Kidney (tissue), 22 donors: Measurements from ENCODE around the gene DNASE1L1. TPM values are rescaled to one million over a fixed set of nuclear protein-coding genes. Genes with fewer than 3 reads are reported as not detected.
A peak's percentile ranks its signal among the peaks of the same experiment; 100 is the strongest.

Source experiments
- DNase-seq, 5 donors: peaks; one replicate each; pipeline ENCODE4 v3.0.0-alpha.2; 2013 to 2020
- FAIRE-seq: peaks from 2 replicates; lab custom pipeline; 2012; peaks lifted over from hg19 to GRCh38; lab: Jason Lieb, UNC
- H3K27ac ChIP-seq, 2 donors: one replicate each; pipeline ENCODE4 v1.7.0; 2013; ENCODE audit warnings: low read depth in 2 of 2, low read length in 2 of 2, inconsistent platforms in 1 of 2
- H3K27me3 ChIP-seq: one replicate; pipeline ENCODE4 v1.7.1; 2013; ENCODE audit warnings: low read length, inconsistent platforms; ENCODE audit not compliant: control insufficient read depth, insufficient read depth
- H3K36me3 ChIP-seq, 3 donors: one replicate each; pipeline versions ENCODE4 v1.7.0 to v1.7.1; 2013; ENCODE audit warnings: low read length in 3 of 3, control low read depth in 1 of 3, inconsistent platforms in 1 of 3; ENCODE audit not compliant: insufficient read depth in 3 of 3, control insufficient read depth in 2 of 3
- H3K4me1 ChIP-seq, 3 donors: one replicate each; pipeline versions ENCODE4 v1.7.0 to v1.7.1; 2013; ENCODE audit warnings: low read length in 3 of 3, inconsistent platforms in 1 of 3, low read depth in 1 of 3; ENCODE audit not compliant: control insufficient read depth in 2 of 3, insufficient read depth in 2 of 3
- H3K4me3 ChIP-seq, 3 donors: one replicate each; pipeline versions ENCODE4 v1.7.0 to v1.8.1; 2013; ENCODE audit warnings: low read length in 3 of 3, control low read depth in 1 of 3, inconsistent platforms in 1 of 3
- H3K9ac ChIP-seq, 3 donors: one replicate each; pipeline versions ENCODE4 v1.7.0 to v1.7.1; 2013; ENCODE audit warnings: low read length in 3 of 3, control low read depth in 1 of 3, inconsistent platforms in 1 of 3
- H3K9me3 ChIP-seq, 3 donors: one replicate each; pipeline versions ENCODE4 v1.7.0 to v1.7.1; 2013; ENCODE audit warnings: low read length in 3 of 3, control low read depth in 1 of 3, inconsistent platforms in 1 of 3; ENCODE audit not compliant: control insufficient read depth in 2 of 3, insufficient read depth in 1 of 3
- CTCF ChIP-seq: IDR thresholded peaks from 3 replicates; pipeline ENCODE4 v1.5.1; 2012; ENCODE audit warnings: mild to moderate bottlenecking, moderate library complexity, borderline replicate concordance; ENCODE audit not compliant: insufficient read depth; ENCODE audit errors: extremely low read depth
- intact Hi-C: fragments of 100-400 bp; cut with DNase I; formaldehyde crosslinking; loops from one replicate; pipeline ENCODE4 v1.11.1; 2022
- long read RNA-seq, 10 donors: library from polyadenylated mRNA in 1 of 10; unstranded in 1 of 10; transcript quantifications; one replicate each; pipeline ENCODE4 v2.0.0 and lab custom pipeline, GENCODE V29; 2021 to 2026
- polyA plus RNA-seq: library from polyadenylated mRNA; stranded (reverse); fragments of 350-450 nt; fragmentation: Illumina TruSeq; extraction: RNeasy Lipid Tissue Mini Kit (QIAGEN cat#74804); gene quantifications from one replicate; pipeline ENCODE4 v1.2.3, GENCODE V29; 2014; ENCODE audit warnings: low read depth, low replicate concordance; ENCODE audit not compliant: insufficient read depth
- total RNA-seq: library from RNA; stranded (reverse); fragmentation: NEBNext Ultra II Directional; extraction: Animal tissue kit (Norgen Biotek cat#: 25700); gene quantifications from one replicate; pipeline ENCODE4 v1.2.1, GENCODE V29; 2021
- donor health status: control.
- donor health status: control.
- donor health status: control.
- donor health status: control.
- donor health status: control.
- donor health status: DM: yes; HTN: yes; CAD: no.
- donor health status: Normal renal cell carcinoma (clear cell type).

The DNASE1L1 gene, protein sequence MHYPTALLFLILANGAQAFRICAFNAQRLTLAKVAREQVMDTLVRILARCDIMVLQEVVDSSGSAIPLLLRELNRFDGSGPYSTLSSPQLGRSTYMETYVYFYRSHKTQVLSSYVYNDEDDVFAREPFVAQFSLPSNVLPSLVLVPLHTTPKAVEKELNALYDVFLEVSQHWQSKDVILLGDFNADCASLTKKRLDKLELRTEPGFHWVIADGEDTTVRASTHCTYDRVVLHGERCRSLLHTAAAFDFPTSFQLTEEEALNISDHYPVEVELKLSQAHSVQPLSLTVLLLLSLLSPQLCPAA
- total RNA-seq (33.8 TPM), polyA plus RNA-seq (28.0 TPM)
- long read RNA-seq, donor 1, partial matches to known transcripts = 0 of 1 reads
- long read RNA-seq, donor 1, other reads (novel, unspliced or antisense) = 0 of 1 reads
- long read RNA-seq, donor 2, partial matches to known transcripts = 0 of 4 reads
- long read RNA-seq, donor 2, other reads (novel, unspliced or antisense) = 0 of 4 reads
- long read RNA-seq, donor 3, partial matches to known transcripts = 0 of 3 reads
- long read RNA-seq, donor 3, other reads (novel, unspliced or antisense) = 0 of 3 reads
- long read RNA-seq, donor 4, partial matches to known transcripts = 0 of 1 reads
- long read RNA-seq, donor 4, other reads (novel, unspliced or antisense) = 0 of 1 reads
- long read RNA-seq, donor 5 = 0 reads
- long read RNA-seq, donor 6 = 0 reads
- long read RNA-seq, donor 7, partial matches to known transcripts = 5 of 9 reads
- long read RNA-seq, donor 7, other reads (novel, unspliced or antisense) = 1 of 9 reads
- long read RNA-seq, donor 8, partial matches to known transcripts = 0 of 3 reads
- long read RNA-seq, donor 8, other reads (novel, unspliced or antisense) = 0 of 3 reads
- long read RNA-seq, donor 9, partial matches to known transcripts = 0 of 1 reads
- long read RNA-seq, donor 9, other reads (novel, unspliced or antisense) = 0 of 1 reads
- long read RNA-seq, donor 10, partial matches to known transcripts = 235 of 237 reads
- long read RNA-seq, donor 10, other reads (novel, unspliced or antisense) = 0 of 237 reads

DNA sequence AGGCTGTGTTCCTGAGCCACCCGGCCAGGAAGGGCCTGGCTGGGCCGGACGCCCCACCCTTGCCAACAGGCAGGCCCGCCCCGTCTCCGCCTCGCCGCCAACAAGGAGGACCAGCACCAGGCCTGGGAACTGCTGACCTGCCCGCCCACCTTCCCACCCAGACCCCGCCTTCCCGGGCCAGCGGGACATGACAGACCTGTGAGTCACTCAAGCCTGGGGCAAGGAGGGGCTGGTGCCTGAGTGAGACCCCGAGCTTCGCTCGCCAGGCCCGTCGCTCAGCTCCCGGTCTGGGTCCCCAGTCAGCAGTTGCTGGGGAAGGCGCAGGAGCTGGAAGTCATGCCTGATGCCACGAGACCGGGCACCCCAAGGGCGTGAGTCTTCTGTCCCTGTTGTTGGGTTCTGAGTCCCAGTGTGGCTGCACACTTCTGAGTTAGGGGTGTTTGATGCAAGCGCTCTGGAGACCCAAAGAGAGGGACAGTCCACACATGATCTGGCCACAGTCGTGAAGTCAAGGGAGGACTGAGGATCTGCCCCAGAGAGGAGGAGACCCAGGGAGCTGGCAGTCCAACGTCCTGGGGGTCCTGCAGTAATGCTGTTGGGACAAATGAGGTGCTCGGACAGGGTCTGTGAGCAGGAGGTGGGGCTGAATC lies at the start of gene DNASE1L1:
TSS of gene DNASE1L1 (minus strand) at position 33 of the 650 bp plus-strand sequence. CDS start 3,686 bp downstream, outside the sequence.
- FAIRE-seq (no peak), DNase-seq (peak; percentile 56 to 95 (median 77))
- Histone ChIP-seq H3K27ac (peak within 1 kb of the TSS; percentile 63 to 75), H3K9ac (peak within 1 kb of the TSS in 1 of 3 donors; percentile 55), H3K4me1 (peaks cover 0 to 6% (median 0%) of the 10 kb centered on the region in 3 donors), H3K4me3 (peak within 1 kb of the TSS in 2 of 3 donors; percentile 29 to 35), H3K27me3 (no peaks in the 10 kb centered on the region), H3K36me3 (no peaks in the 10 kb centered on the region), H3K9me3 (no peaks in the 10 kb centered on the region)
- intact Hi-C loops = no loop called here
- TF ChIP-seq CTCF = no peak

DNA sequence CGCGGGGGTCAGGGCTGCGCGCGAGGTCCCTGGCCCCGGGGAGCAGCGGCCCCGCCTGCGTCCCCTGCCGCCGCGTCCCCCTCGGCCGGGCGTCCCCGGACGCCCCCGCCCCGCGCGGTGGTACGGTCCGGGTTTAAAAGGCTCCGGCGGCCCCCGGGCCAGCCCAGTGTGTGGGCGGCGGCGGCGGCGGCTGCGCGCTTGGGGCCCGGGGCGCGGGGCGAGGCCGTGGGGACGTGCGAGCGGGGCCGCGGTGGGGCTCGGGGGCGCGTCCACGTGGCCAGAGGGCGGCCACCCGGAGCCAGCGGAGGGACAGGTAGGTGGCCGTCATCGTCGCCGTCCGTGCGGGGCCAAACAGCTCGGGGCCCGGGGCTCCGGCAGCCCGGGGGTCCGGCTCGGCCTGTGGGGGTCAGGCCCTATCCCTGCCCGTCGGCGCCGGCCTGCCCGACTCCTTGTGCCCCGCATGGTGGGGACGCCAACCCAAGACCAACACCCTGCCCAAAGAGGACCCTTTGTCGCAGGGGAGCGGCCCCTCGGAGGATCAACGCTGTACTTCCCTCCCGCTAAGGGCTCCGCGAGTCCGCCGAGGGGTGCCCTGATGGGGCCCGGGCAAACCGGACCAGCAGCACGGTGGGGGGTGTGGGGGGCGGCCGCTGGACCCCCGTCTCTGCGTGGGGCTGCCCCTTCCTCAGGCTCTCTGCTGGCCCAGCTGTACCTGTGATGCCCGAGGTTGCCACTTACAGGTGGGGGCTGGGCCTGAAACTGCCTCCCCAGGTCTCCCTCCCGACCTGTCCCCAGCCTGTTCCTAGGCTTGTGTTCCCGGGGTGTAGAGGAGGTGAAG lies 49.3 kb upstream of the DNASE1L1 start, which contains the start of gene PLXNA3:
TSS of gene PLXNA3 (plus strand) at position 166 of the 838 bp plus-strand sequence. CDS start 1,903 bp downstream, outside the sequence.
- no peak within 1 kb of the TSS for H3K9ac ChIP-seq
- no peak for FAIRE-seq
- no peaks in the 10 kb centered on the region for H3K9me3 ChIP-seq
- intact Hi-C loops = no loop called here
- TF ChIP-seq CTCF = no peak
- H3K36me3 ChIP-seq = no peaks in the 10 kb centered on the region
- peak in 2 of 5 donors; percentile 53 to 70 for DNase-seq
- no peaks in the 10 kb centered on the region for H3K27me3 ChIP-seq
- H3K4me1 ChIP-seq = no peaks in the 10 kb centered on the region
- H3K27ac ChIP-seq = no peak within 1 kb of the TSS
- peak within 1 kb of the TSS; percentile 10 to 47 (median 36) for H3K4me3 ChIP-seq
